Smooth muscle cell (in vitro differentiated cells): ENCODE data around the gene LRRC4. TPM values are rescaled to one million over a fixed set of nuclear protein-coding genes. Genes with fewer than 3 reads are reported as not detected.

ENCODE experiments used
- DNase-seq: peaks from one replicate; lab custom pipeline; 2025; ENCODE audit not compliant: unreplicated experiment; lab: John Stamatoyannopoulos, UW
- H2AFZ ChIP-seq: fragments of 200-600 bp; sonication (generic); 2 replicates; pipeline ENCODE4 v1.6.0; 2016; ENCODE audit warnings: antibody characterized with exemption, low read depth, mild to moderate bottlenecking
- H3F3A ChIP-seq: fragments of 200-600 bp; sonication (generic); 2 replicates; pipeline ENCODE4 v1.6.0; 2017; ENCODE audit warnings: antibody characterized with exemption, low read depth
- H3K27ac ChIP-seq: fragments of 200-600 bp; sonication (generic); 2 replicates; pipeline ENCODE4 v1.5.1; 2016; ENCODE audit warnings: low read depth, mild to moderate bottlenecking
- H3K27me3 ChIP-seq: fragments of 200-600 bp; sonication (generic); 2 replicates; pipeline ENCODE4 v1.6.1; 2016; ENCODE audit warnings: low read depth, mild to moderate bottlenecking
- H3K36me3 ChIP-seq: fragments of 200-600 bp; sonication (generic); 2 replicates; pipeline ENCODE4 v1.5.1; 2016; ENCODE audit warnings: low read depth
- H3K4me1 ChIP-seq: fragments of 200-600 bp; sonication (generic); 2 replicates; pipeline ENCODE4 v1.5.1; 2016; ENCODE audit warnings: low read depth
- H3K4me2 ChIP-seq: fragments of 200-600 bp; sonication (generic); 2 replicates; pipeline ENCODE4 v1.6.0; 2016; ENCODE audit warnings: mild to moderate bottlenecking
- H3K4me3 ChIP-seq: fragments of 200-600 bp; sonication (generic); 2 replicates; pipeline ENCODE4 v1.5.1; 2016; ENCODE audit warnings: mild to moderate bottlenecking
- H3K79me2 ChIP-seq: fragments of 200-600 bp; sonication (generic); 2 replicates; pipeline ENCODE4 v1.6.0; 2016; ENCODE audit warnings: low read depth, mild to moderate bottlenecking
- H3K9ac ChIP-seq: fragments of 200-600 bp; sonication (generic); 2 replicates; pipeline ENCODE4 v1.6.0; 2016; ENCODE audit warnings: low read depth
- H3K9me3 ChIP-seq: fragments of 200-600 bp; sonication (generic); replicated peaks from 2 replicates; pipeline ENCODE4 v1.5.1; 2016; ENCODE audit warnings: low read depth
- H4K20me1 ChIP-seq: fragments of 200-600 bp; sonication (generic); 2 replicates; pipeline ENCODE4 v1.6.0; 2016; ENCODE audit warnings: low read depth
- CTCF ChIP-seq: fragments of 200-600 bp; sonication (generic); IDR thresholded peaks from 2 replicates; pipeline ENCODE4 v1.5.1; 2017; ENCODE audit warnings: borderline replicate concordance, mild to moderate bottlenecking, antibody characterized with exemption; ENCODE audit not compliant: insufficient read depth, poor library complexity, severe bottlenecking
- WGBS: methylation state at CpG from one replicate; pipeline ENCODE4 v1.1.7; 2016; ENCODE audit warnings: low lambda C conversion rate; 5-methylcytosine and 5-hydroxymethylcytosine counted together
- polyA plus RNA-seq: library from polyadenylated mRNA; unstranded; fragments of >200 nt; fragmentation: Nextera tagmentation; extraction: Ambion mirVana; gene quantifications from 2 replicates; pipeline ENCODE4 v1.2.1, GENCODE V29; 2016
- total RNA-seq: library from RNA; depleted of rRNA; stranded (reverse); fragments of >200 nt; gene quantifications from 2 replicates; pipeline ENCODE4 v1.2.3, GENCODE V29; 2014

LRRC4 gene
- total and polyA plus RNA-seq, 2 experiments from 2014 or later, result not detected

- no peaks in the 10 kb centered on the region for H3K36me3 ChIP-seq
- H3K4me1 ChIP-seq, result peaks cover 28% of the 10 kb centered on the region
- H4K20me1 ChIP-seq, result peaks cover 95% of the 10 kb centered on the region
- no peak overlapping the region for H3K4me3 ChIP-seq
- H2AFZ ChIP-seq, result no peak overlapping the region
- no peak overlapping the region for H3K4me2 ChIP-seq
- no peak for TF ChIP-seq CTCF
- no peak overlapping the region for H3K27ac ChIP-seq
- no peaks in the 10 kb centered on the region for H3K9me3 ChIP-seq
- H3F3A ChIP-seq, result no peaks in the 10 kb centered on the region
- peaks cover 3% of the 10 kb centered on the region for H3K79me2 ChIP-seq
- no peak overlapping the region for H3K9ac ChIP-seq
- DNase-seq, result no peak
- no peaks in the 10 kb centered on the region for H3K27me3 ChIP-seq
Observed at GRCh38 chr7:127979728-127980126, 51.5 kb downstream of the LRRC4 start.

GRCh38 chr7:127979113-127979727 is 52.0 kb downstream of the LRRC4 start:
- Histone ChIP-seq H3K27ac (no peak overlapping the region), H3K27me3 (no peaks in the 10 kb centered on the region), H3K79me2 (peaks cover 7% of the 10 kb centered on the region), H3K4me2 (no peak overlapping the region), H3F3A (no peaks in the 10 kb centered on the region), H4K20me1 (peaks cover 95% of the 10 kb centered on the region), H3K9me3 (no peaks in the 10 kb centered on the region), H2AFZ (no peak overlapping the region), H3K4me3 (no peak overlapping the region), H3K4me1 (peaks cover 33% of the 10 kb centered on the region), H3K9ac (no peak overlapping the region), H3K36me3 (no peaks in the 10 kb centered on the region)
- no peak for TF ChIP-seq CTCF
- 82% methylated on average over 9 of the region's 9 CpGs for WGBS
- DNase-seq, result no peak

- Histone ChIP-seq H3K4me2 (no peak overlapping the region), H2AFZ (no peak overlapping the region), H3K9ac (no peak overlapping the region), H3K9me3 (no peaks in the 10 kb centered on the region), H3K27me3 (no peaks in the 10 kb centered on the region), H3K4me3 (no peak overlapping the region), H3K27ac (no peak overlapping the region), H3F3A (no peaks in the 10 kb centered on the region), H3K4me1 (peaks cover 36% of the 10 kb centered on the region), H3K36me3 (no peaks in the 10 kb centered on the region), H3K79me2 (peaks cover 7% of the 10 kb centered on the region), H4K20me1 (peaks cover 96% of the 10 kb centered on the region)
- whole genome bisulfite sequencing, result 92% methylated on average over 4 of the region's 4 CpGs
- no peak for DNase-seq
- TF ChIP-seq CTCF, result no peak
Observed at GRCh38 chr7:127978421-127978820, 52.8 kb downstream of the LRRC4 start.

Other genes with a start within 250 kb of the LRRC4 start
- not detected in 2 replicates for gene LEP, start 209.8 kb upstream of the LRRC4 start, total RNA-seq
- gene LEP, start 209.8 kb upstream of the LRRC4 start, polyA plus RNA-seq, result not detected in 2 replicates